ENCODE results near the gene ADO.

Gene ADO

DNA sequence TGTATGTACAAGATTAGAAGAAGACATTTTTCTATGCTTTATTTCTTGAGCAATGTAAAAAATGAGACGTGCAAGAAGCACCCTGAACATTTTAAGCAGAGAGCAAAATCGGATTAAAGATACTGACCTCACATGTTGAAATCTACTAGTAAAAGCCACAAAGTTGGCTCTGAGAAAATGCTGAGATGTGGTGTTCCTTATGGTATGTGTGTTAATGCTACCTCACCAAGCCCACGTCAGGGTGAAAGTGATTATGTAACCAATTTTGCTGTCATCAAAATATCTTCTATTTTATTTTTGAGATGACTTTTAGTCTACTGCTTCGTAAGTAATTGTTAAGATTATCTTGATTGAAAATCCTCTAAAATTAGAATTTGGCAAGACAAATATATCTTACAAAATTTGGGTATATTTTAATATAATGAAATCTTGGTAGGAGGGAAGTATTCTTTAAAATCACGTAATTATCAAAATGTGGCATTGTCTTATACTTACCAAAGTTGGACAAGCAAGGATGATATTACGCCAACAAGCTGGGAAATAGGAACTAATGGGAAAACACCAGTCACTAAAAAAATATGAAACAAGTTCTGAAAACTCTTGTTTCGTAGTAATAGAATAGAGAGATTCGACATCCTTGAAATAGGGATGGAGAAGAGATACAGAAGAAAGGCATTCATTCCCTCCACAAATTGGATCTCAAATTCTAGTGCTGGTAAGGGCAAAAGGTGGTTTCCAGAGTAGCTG, 5.8 kb downstream of the ADO start:
- no peak for TF ChIP-seq ZFX (IDR thresholded peaks at IDR 0.05)
- TF ChIP-seq, protein P1, sequence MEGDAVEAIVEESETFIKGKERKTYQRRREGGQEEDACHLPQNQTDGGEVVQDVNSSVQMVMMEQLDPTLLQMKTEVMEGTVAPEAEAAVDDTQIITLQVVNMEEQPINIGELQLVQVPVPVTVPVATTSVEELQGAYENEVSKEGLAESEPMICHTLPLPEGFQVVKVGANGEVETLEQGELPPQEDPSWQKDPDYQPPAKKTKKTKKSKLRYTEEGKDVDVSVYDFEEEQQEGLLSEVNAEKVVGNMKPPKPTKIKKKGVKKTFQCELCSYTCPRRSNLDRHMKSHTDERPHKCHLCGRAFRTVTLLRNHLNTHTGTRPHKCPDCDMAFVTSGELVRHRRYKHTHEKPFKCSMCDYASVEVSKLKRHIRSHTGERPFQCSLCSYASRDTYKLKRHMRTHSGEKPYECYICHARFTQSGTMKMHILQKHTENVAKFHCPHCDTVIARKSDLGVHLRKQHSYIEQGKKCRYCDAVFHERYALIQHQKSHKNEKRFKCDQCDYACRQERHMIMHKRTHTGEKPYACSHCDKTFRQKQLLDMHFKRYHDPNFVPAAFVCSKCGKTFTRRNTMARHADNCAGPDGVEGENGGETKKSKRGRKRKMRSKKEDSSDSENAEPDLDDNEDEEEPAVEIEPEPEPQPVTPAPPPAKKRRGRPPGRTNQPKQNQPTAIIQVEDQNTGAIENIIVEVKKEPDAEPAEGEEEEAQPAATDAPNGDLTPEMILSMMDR (conservative IDR thresholded peaks at IDR 0.05): no peak
- H3K27ac ChIP-seq: no peak overlapping the region

DNA sequence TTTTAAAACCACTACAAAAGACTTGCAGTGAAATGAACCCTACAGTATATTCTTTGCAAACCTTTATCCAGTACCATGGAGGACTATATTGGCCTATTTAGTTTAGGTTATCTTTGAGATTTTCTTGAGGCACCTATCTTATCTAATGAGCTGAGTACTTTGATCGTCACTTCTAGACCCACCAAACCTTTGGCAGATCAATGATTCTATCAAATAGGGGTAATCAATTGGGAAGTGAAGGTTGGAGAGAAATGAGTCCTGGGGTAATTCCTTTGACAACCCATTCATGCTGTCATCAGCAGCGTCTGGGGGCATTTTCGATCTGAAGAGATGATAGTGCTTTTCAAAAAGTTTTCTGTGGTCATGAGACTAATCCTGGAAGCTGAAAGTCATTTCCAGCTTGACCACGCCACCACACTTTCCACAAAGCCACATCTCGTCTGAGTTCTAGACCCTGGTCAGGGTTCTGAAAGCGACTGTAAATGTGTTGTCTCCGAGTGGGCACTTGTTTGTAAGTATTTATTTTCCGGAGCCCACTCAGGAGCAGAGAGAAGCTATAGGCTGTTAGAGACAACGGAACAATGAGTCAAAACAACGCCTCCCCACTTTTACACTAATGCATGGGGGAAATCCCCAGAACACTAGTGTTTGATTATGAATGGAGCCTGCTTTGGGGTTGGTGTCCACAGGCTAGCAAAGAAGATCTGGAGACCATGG, 6.8 kb downstream of the ADO start:
- no peak overlapping the region for H3K27ac ChIP-seq
- TF ChIP-seq ZFX (IDR thresholded peaks at IDR 0.05): no peak
- TF ChIP-seq, protein P1 (conservative IDR thresholded peaks at IDR 0.05): no peak

DNA sequence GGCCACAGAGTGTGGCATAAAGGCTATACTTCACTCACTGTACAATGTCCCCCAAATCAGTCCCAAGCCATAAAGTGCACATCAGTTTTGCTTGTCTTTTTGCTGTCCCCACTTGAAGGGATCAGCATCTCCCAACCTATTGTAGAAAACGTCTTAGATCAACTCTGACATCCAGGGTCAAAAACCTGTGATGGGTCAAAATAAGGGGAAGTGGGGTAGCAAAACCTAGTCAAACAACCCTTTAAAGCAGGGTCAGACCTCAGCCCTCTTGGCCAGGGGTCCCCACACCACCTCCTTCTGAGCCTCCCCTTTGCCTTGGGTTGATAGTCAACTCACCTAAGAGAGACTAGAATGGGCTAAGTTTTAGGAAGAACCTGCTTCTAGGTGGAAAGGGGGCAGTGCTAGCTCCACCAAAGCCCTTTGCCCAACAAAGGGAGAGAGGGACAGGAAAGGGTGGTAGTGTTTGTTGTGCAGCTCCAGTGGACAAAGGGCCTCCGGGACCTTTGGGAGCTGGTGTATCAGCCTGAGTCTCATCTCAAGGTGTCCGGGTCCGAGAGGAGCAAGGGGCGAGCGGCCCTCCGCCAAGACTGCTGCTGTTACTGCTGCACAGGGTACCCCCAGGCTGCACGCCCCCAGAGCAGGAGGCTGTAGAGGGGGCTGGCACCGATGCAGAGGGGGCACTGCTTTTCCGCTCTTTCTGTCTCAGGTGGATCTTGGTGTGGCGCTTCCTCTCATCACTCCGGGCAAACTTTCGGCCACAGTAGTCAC, 8.3 kb downstream of the ADO start:
- TF ChIP-seq ZFX (IDR thresholded peaks at IDR 0.05): no peak
- TF ChIP-seq, protein P1 (conservative IDR thresholded peaks at IDR 0.05): no peak
- H3K27ac ChIP-seq: no peak overlapping the region

DNA sequence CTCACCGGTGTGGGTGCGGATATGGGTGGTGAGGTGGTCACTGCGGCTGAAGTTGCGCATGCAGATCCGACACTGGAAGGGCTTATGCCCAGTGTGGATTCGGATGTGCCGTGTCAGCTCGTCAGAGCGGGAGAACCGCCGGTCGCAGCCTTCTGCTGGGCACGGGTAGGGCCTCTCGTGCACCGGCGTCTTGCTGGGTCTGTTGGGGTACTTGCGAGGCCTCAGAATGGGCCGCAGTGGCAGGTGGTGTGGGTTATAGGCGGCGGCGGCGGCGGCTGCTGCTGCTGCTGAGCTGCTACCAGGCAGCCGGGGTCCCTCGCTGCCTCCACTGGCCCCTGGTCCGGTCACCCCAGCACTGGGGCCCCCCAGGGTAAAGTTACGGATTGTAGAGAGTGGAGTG, 8.9 kb downstream of the ADO start:
- no peak overlapping the region for H3K27ac ChIP-seq
- TF ChIP-seq ZFX (IDR thresholded peaks at IDR 0.05): no peak
- TF ChIP-seq, protein P1 (conservative IDR thresholded peaks at IDR 0.05): no peak

DNA sequence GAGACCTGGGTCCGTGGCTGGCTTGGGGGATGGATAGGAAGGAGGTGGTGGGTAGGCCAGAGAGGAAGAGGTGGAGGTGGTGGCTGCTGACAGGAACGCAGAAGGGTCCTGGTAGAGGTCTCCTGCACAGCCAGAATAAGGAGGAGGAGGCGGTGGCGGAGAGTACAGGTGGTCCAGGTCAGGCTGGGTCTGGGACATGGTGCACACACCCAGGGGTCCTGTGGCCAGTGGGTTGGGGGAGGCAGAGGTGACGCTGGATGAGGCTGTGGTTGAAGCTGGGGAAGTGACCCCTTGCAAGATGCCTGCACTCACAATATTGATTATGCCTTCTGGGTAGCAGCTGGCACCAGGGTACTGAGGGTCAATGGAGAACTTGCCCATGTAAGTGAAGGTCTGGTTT, 9.5 kb downstream of the ADO start:
- TF ChIP-seq, protein P1 (conservative IDR thresholded peaks at IDR 0.05): no peak
- no peak for TF ChIP-seq ZFX (IDR thresholded peaks at IDR 0.05)
- H3K27ac ChIP-seq: no peak overlapping the region

DNA sequence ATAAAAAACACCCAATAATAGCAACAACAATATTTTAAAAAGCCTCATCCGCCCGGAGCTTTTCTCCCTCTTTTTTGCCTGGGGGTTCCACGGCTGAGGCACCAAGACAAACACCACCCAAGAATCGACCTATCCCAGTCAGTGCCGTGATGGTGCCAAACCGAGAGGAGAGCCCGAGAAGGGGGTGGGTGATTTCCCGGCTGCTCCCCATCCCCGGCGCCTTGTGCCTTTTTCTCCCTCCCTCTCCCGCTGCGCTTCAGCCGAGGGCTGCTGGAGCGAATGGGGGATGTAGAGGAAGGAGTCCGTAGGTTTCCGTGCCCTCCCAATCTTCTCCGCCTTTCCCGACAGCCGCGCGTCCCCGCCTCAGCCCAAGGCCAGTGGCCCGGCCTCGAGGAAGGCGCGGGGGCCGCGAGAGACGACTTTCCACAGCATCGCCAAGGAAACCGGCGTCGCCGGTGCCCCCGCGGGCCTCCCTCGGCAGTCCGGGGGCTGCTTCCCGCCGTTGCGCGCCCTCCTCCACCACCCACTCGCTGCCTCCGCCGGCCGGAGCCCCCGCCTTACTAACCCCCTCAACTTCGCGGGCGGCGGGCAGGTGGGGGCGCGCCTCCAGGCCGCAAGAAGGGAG, 10.3 kb downstream of the ADO start:
- TF ChIP-seq ZFX (IDR thresholded peaks at IDR 0.05): no peak
- TF ChIP-seq, protein P1 (conservative IDR thresholded peaks at IDR 0.05): no peak
- H3K27ac ChIP-seq: no peak overlapping the region
